KMS-11 (cell line): Measurements from ENCODE around the gene SHANK2.

Source experiments
- H2AFZ ChIP-seq: fragments of 200-600 bp; sonication (generic); 2 replicates; pipeline ENCODE4 v1.6.1; 2016; ENCODE audit warnings: antibody characterized with exemption, mixed run types, low read depth
- H3K27ac ChIP-seq: fragments of 200-600 bp; sonication (generic); 2 replicates; pipeline ENCODE4 v1.6.1; 2016; ENCODE audit warnings: mild to moderate bottlenecking, mixed run types
- H3K27me3 ChIP-seq: fragments of 200-600 bp; sonication (generic); 2 replicates; pipeline ENCODE4 v1.6.1; 2017; ENCODE audit warnings: mild to moderate bottlenecking, low read depth, mixed run types, moderate library complexity; ENCODE audit not compliant: insufficient read depth
- H3K36me3 ChIP-seq: fragments of 200-600 bp; sonication (generic); 2 replicates; pipeline ENCODE4 v1.6.1; 2017; ENCODE audit warnings: mild to moderate bottlenecking, mixed run types; ENCODE audit not compliant: insufficient read depth
- H3K4me1 ChIP-seq: fragments of 200-600 bp; sonication (generic); 2 replicates; pipeline ENCODE4 v1.6.1; 2016; ENCODE audit warnings: mild to moderate bottlenecking, low read depth, mixed run types; ENCODE audit not compliant: poor library complexity, severe bottlenecking
- H3K4me2 ChIP-seq: fragments of 200-600 bp; sonication (generic); 2 replicates; pipeline ENCODE4 v1.7.0; 2016; ENCODE audit warnings: mild to moderate bottlenecking, mixed run types
- H3K4me3 ChIP-seq: fragments of 200-600 bp; sonication (generic); IDR thresholded peaks from 2 replicates; pipeline ENCODE4 v1.6.1; 2017; ENCODE audit warnings: low read depth, low read length, mixed read lengths; ENCODE audit not compliant: insufficient read depth
- H3K79me2 ChIP-seq: fragments of 200-600 bp; sonication (generic); 2 replicates; pipeline ENCODE4 v1.6.1; 2016; ENCODE audit warnings: low read depth, mixed run types; ENCODE audit not compliant: insufficient read depth
- H3K9ac ChIP-seq: fragments of 200-600 bp; sonication (generic); 2 replicates; pipeline ENCODE4 v1.6.1; 2016; ENCODE audit warnings: mild to moderate bottlenecking, mixed run types
- H4K20me1 ChIP-seq: fragments of 200-600 bp; sonication (generic); 2 replicates; pipeline ENCODE4 v1.6.1; 2016; ENCODE audit warnings: mild to moderate bottlenecking, mixed run types; ENCODE audit not compliant: insufficient read depth
- CTCF ChIP-seq: fragments of 200-600 bp; sonication (generic); conservative IDR thresholded peaks from 2 replicates; pipeline ENCODE4 v1.6.1; 2017; ENCODE audit warnings: low read depth, mild to moderate bottlenecking, antibody characterized with exemption, low read length, moderate library complexity, mixed read lengths

The SHANK2 gene

GRCh38 chr11:71209181-71209580 lies 43.2 kb downstream of the SHANK2 start:
- no peak overlapping the region for H2AFZ ChIP-seq
- H3K4me2 ChIP-seq = no peak overlapping the region
- H3K9ac ChIP-seq = no peak overlapping the region
- TF ChIP-seq CTCF = no peak
- no peaks in the 10 kb centered on the region for H3K79me2 ChIP-seq
- H3K36me3 ChIP-seq = no peaks in the 10 kb centered on the region
- no peak overlapping the region for H3K27ac ChIP-seq
- no peak overlapping the region for H3K4me3 ChIP-seq
- H4K20me1 ChIP-seq = no peaks in the 10 kb centered on the region
- H3K27me3 ChIP-seq = 0 out of 2 replicates have a peak, but pooled peaks cover 3% of the 10 kb centered on the region
- H3K4me1 ChIP-seq = no peaks in the 10 kb centered on the region

GRCh38 chr11:71208011-71208774 lies 44.2 kb downstream of the SHANK2 start:
- Histone ChIP-seq H3K4me1 (no peaks in the 10 kb centered on the region), H3K4me3 (no peak overlapping the region), H3K36me3 (no peaks in the 10 kb centered on the region), H2AFZ (no peak overlapping the region), H3K27me3 (no peaks in the 10 kb centered on the region), H3K79me2 (no peaks in the 10 kb centered on the region), H4K20me1 (no peaks in the 10 kb centered on the region), H3K9ac (no peak overlapping the region), H3K27ac (no peak overlapping the region), H3K4me2 (no peak overlapping the region)
- no peak for TF ChIP-seq CTCF

- H3K79me2 ChIP-seq = no peaks in the 10 kb centered on the region
- TF ChIP-seq CTCF = no peak
- no peak overlapping the region for H2AFZ ChIP-seq
- no peaks in the 10 kb centered on the region for H3K36me3 ChIP-seq
- H3K27ac ChIP-seq = no peak overlapping the region
- H3K4me1 ChIP-seq = no peaks in the 10 kb centered on the region
- no peak overlapping the region for H3K4me2 ChIP-seq
- H3K27me3 ChIP-seq = no peaks in the 10 kb centered on the region
- H4K20me1 ChIP-seq = no peaks in the 10 kb centered on the region
- H3K9ac ChIP-seq = no peak overlapping the region
- H3K4me3 ChIP-seq = no peak overlapping the region
Observed at GRCh38 chr11:71207563-71207962, 44.8 kb downstream of the SHANK2 start.

GRCh38 chr11:71206186-71206585 lies 46.2 kb downstream of the SHANK2 start:
- Histone ChIP-seq H3K27ac (no peak overlapping the region), H3K36me3 (no peaks in the 10 kb centered on the region), H3K4me3 (no peak overlapping the region), H4K20me1 (no peaks in the 10 kb centered on the region), H3K4me2 (no peak overlapping the region), H3K27me3 (no peaks in the 10 kb centered on the region), H3K4me1 (no peaks in the 10 kb centered on the region), H3K9ac (no peak overlapping the region), H3K79me2 (no peaks in the 10 kb centered on the region), H2AFZ (no peak overlapping the region)
- TF ChIP-seq CTCF = no peak
